K562 (cell line): Measurements from ENCODE around the gene MEGF11. TPM values are rescaled to one million over a fixed set of nuclear protein-coding genes. Genes with fewer than 3 reads are reported as not detected.

Source experiments
- ATF3 ChIP-seq, 2 experiments: fragments of 450-650 bp in 1 of 2; sonication (generic) in 1 of 2; formaldehyde crosslinking in 1 of 2; IDR thresholded peaks in 1 of 2; conservative IDR thresholded peaks in 1 of 2; 2 replicates each; pipeline versions ENCODE4 v1.6.1 to v1.8.1; 2016 to 2023; ENCODE audit warnings: mild to moderate bottlenecking in 2 of 2, moderate library complexity in 2 of 2, inconsistent platforms in 1 of 2, missing genetic modification reagents in 1 of 2
- ATF7 ChIP-seq: fragments of 450-650 bp; IDR thresholded peaks from 2 replicates; pipeline ENCODE4 v1.7.1; 2014; ENCODE audit warnings: mild to moderate bottlenecking, moderate library complexity
- EP300 ChIP-seq: IDR thresholded peaks from 2 replicates; pipeline ENCODE4 v1.6.1; 2012; ENCODE audit warnings: low read length, improper control_type of control experiment
- HOMEZ ChIP-seq: fragments of 250-450 bp; sonication (Bioruptor Pico); IDR thresholded peaks from 2 replicates; pipeline ENCODE4 v1.4.0; 2020; ENCODE audit warnings: mild to moderate bottlenecking, moderate library complexity
- JUND ChIP-seq, 2 experiments: IDR thresholded peaks; 2 replicates in 1 of 2; 3 replicates in 1 of 2; pipeline ENCODE4 v1.6.1; 2011; ENCODE audit warnings: borderline replicate concordance in 2 of 2, low read depth in 2 of 2, low read length in 2 of 2, improper control_type of control experiment in 1 of 2, missing biosample characterization in 1 of 2, missing genetic modification characterization in 1 of 2, missing genetic modification reagents in 1 of 2
- KDM5B ChIP-seq: fragments of 200-600 bp; sonication (generic); IDR thresholded peaks from 2 replicates; pipeline ENCODE4 v1.6.1; 2012; ENCODE audit warnings: low read depth, mild to moderate bottlenecking, moderate library complexity, low read length, control low read depth, inconsistent platforms; ENCODE audit not compliant: insufficient replicate concordance
- MAFF ChIP-seq: IDR thresholded peaks from 2 replicates; pipeline ENCODE4 v1.6.1; 2012; ENCODE audit warnings: low read length, improper control_type of control experiment
- MAFG ChIP-seq: fragments of 450-650 bp; conservative IDR thresholded peaks from 2 replicates; pipeline ENCODE4 v1.6.1; 2016; ENCODE audit warnings: missing genetic modification characterization, missing compliant biosample characterization
- NFE2 ChIP-seq: IDR thresholded peaks from 2 replicates; pipeline ENCODE4 v1.6.1; 2014; ENCODE audit warnings: antibody characterized with exemption, low read depth
- PRPF4 ChIP-seq: fragments of 200-400 bp; formaldehyde crosslinking; IDR thresholded peaks from one replicate; pipeline ENCODE4 v1.6.1; 2017; ENCODE audit warnings: low read length, low read depth, mild to moderate bottlenecking; ENCODE audit not compliant: insufficient read depth, poor library complexity, severe bottlenecking
- RREB1 ChIP-seq: fragments of 250-450 bp; sonication (Bioruptor Pico); IDR thresholded peaks from 2 replicates; pipeline ENCODE4 v1.4.0; 2020
- SMARCA4 ChIP-seq: fragments of 450-650 bp; IDR thresholded peaks from 2 replicates; pipeline ENCODE4 v1.6.1; 2016
- SMARCB1 ChIP-seq: IDR thresholded peaks from 2 replicates; pipeline ENCODE4 v1.6.1; 2011; ENCODE audit warnings: improper control_type of control experiment, low read depth; ENCODE audit not compliant: insufficient read length
- SMARCE1 ChIP-seq: fragments of 450-650 bp; IDR thresholded peaks from 2 replicates; pipeline ENCODE4 v1.7.1; 2016; ENCODE audit warnings: mild to moderate bottlenecking
- SOX6 ChIP-seq: fragments of 450-650 bp; IDR thresholded peaks from 2 replicates; pipeline ENCODE4 v1.6.1; 2014; ENCODE audit warnings: mild to moderate bottlenecking
- SP1 ChIP-seq: sonication (generic); formaldehyde crosslinking; IDR thresholded peaks from 2 replicates; pipeline ENCODE4 v1.8.1; 2022; ENCODE audit warnings: mild to moderate bottlenecking, missing genetic modification reagents
- TCF3 ChIP-seq: sonication (generic); formaldehyde crosslinking; IDR thresholded peaks from 2 replicates; pipeline ENCODE4 v1.4.0; 2020; ENCODE audit warnings: mild to moderate bottlenecking, missing genetic modification reagents
- ZNF134 ChIP-seq: fragments of 250-450 bp; sonication (Bioruptor Pico); conservative IDR thresholded peaks from 2 replicates; pipeline ENCODE4 v1.4.0; 2020
- ZNF174 ChIP-seq: fragments of 250-450 bp; sonication (Bioruptor Pico); IDR thresholded peaks from 2 replicates; pipeline ENCODE4 v1.4.0; 2020; ENCODE audit warnings: mild to moderate bottlenecking
- ZNF224 ChIP-seq: sonication (generic); formaldehyde crosslinking; IDR thresholded peaks from 2 replicates; pipeline ENCODE4 v1.8.0; 2022; ENCODE audit warnings: mild to moderate bottlenecking, missing genetic modification reagents
- ZNF232 ChIP-seq: sonication (generic); formaldehyde crosslinking; IDR thresholded peaks from 2 replicates; pipeline ENCODE4 v1.8.0; 2022; ENCODE audit warnings: mild to moderate bottlenecking, missing genetic modification reagents
- ZNF507 ChIP-seq: conservative IDR thresholded peaks from 2 replicates; pipeline ENCODE4 v1.6.1; 2017; ENCODE audit warnings: missing genetic modification characterization, missing compliant biosample characterization
- polyA plus RNA-seq, 8 experiments: library from polyadenylated mRNA; depleted of rRNA in 4 of 8; stranded (reverse) in 5 of 8; unstranded in 3 of 8; fragments of >200 nt; fragmentation: Nextera tagmentation in 2 of 8; fragmentation: Illumina TruSeq in 1 of 8; extraction: Ambion mirVana in 2 of 8; extraction: Trizol in 1 of 8; gene quantifications; 2 replicates each; pipeline versions ENCODE4 v1.2.1 to v1.2.3, GENCODE V29; 2011 to 2014; ENCODE audit warnings: inconsistent platforms in 1 of 8, missing spikeins in 1 of 8
- total RNA-seq, 7 experiments: library from RNA; depleted of rRNA in 6 of 7; stranded (reverse); fragments of >200 nt in 6 of 7; fragmentation: Illumina TruSeq in 2 of 7; extraction: Trizol in 2 of 7; gene quantifications; 2 replicates each; pipeline versions ENCODE4 v1.2.1 to v1.2.3, GENCODE V29; 2011 to 2021; ENCODE audit warnings: low replicate concordance in 1 of 7

The MEGF11 gene
- total and polyA plus RNA-seq, 9 of the 15 experiments (the other 6 are each of a cell fraction or from before 2014, with no cell fraction given) = 0.06 to 0.23 (median 0.20) TPM; not detected in 6

DNA sequence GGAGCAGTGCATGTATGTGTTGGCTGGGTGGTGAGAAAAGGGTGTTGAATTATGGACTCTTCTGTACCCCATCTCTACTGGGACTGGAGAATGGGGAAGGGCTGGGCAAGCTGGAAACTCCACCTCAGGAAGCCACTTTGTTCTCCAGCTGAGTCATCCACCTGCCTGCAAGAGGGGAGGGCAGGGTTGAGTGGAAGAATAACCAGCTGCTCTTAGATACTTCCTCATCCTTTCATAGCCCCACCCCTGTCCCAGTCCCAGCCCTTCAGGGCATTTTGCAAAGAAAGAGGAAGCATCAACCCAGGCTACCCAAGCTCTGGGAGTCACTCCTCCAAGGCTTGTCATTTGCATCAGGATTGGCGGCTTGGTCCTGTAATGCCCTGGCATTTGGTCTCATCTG, 351.2 kb downstream of the MEGF11 start (continued):
- TF ChIP-seq PRPF4 = no peak
- peak; percentile 26; the same call in 1 of the 2 replicates for TF ChIP-seq EP300
- peak; percentile 78 for TF ChIP-seq MAFF
- no peak for TF ChIP-seq ZNF224 (CRISPR knock-in tag)
- TF ChIP-seq ZNF232 = no peak
- TF ChIP-seq SP1 (CRISPR knock-in tag) = 0 out of 2 replicates have a peak, but pooled peaks have one; percentile 5
- peak; percentile 63; the same call in 1 of the 2 replicates for TF ChIP-seq SOX6
- no peak for TF ChIP-seq ZNF507 (tag)
- peak; percentile 62 for TF ChIP-seq MAFG (tag)
- no peak for TF ChIP-seq ZNF174 (CRISPR knock-in tag)
- TF ChIP-seq SMARCA4 = 0 out of 2 replicates have a peak, but pooled peaks have one; percentile 40
- TF ChIP-seq HOMEZ (CRISPR knock-in tag) = no peak
- no peak for TF ChIP-seq SMARCB1
- TF ChIP-seq JUND (IDR thresholded peaks at IDR 0.05; ENCODE audit: borderline replicate concordance, low read depth, low read length) = peak; percentile 90
- TF ChIP-seq JUND (tag; IDR thresholded peaks at IDR 0.05; ENCODE audit: borderline replicate concordance, low read depth, low read length) = peak; percentile 89; the same call in 1 of the 3 replicates
- TF ChIP-seq ZNF134 (CRISPR knock-in tag) = no peak
- TF ChIP-seq SMARCE1 = 0 out of 2 replicates have a peak, but pooled peaks have one; percentile 58
- TF ChIP-seq ATF7 = 0 out of 2 replicates have a peak, but pooled peaks have one; percentile 35
- TF ChIP-seq RREB1 = no peak
- peak; percentile 80 for TF ChIP-seq ATF3 (IDR thresholded peaks at IDR 0.05)
- no peak for TF ChIP-seq ATF3 (CRISPR knock-in tag; conservative IDR thresholded peaks at IDR 0.05)
- peak; percentile 94 for TF ChIP-seq NFE2
- TF ChIP-seq KDM5B = no peak
- peak; percentile 6; the same call in 1 of the 2 replicates for TF ChIP-seq TCF3 (CRISPR knock-in tag)
